NOMO-1 treated with DMSO at 0.1 percent for 48 hours (cell line): ENCODE results near the gene FDX1.

Experiments used
- DNase-seq: peaks from one replicate; lab custom pipeline; 2025; ENCODE audit not compliant: unreplicated experiment; lab: John Stamatoyannopoulos, UW

FDX1 gene

GRCh38 chr11:110431051-110431672, 1.4 kb downstream of the FDX1 start:
- DNase-seq, result peak; percentile 40

GRCh38 chr11:110431674-110432073, 1.9 kb downstream of the FDX1 start:
- no peak for DNase-seq

GRCh38 chr11:110432713-110433392, 3.1 kb downstream of the FDX1 start:
- DNase-seq, result no peak

- DNase-seq, result peak; percentile 54
Observed at GRCh38 chr11:110433393-110434333, 3.9 kb downstream of the FDX1 start.

- DNase-seq, result no peak
Observed at GRCh38 chr11:110434952-110435779, 5.4 kb downstream of the FDX1 start.

- DNase-seq, result no peak
Observed at GRCh38 chr11:110435780-110436717, 6.3 kb downstream of the FDX1 start.

- DNase-seq, result no peak
Observed at GRCh38 chr11:110438017-110438416, 8.3 kb downstream of the FDX1 start.

- no peak for DNase-seq
Observed at GRCh38 chr11:110445437-110445836, 15.7 kb downstream of the FDX1 start.

- no peak for DNase-seq
Observed at GRCh38 chr11:110446061-110446460, 16.3 kb downstream of the FDX1 start.

- no peak for DNase-seq
Observed at GRCh38 chr11:110446594-110446993, 16.8 kb downstream of the FDX1 start.

GRCh38 chr11:110447343-110447742, 17.6 kb downstream of the FDX1 start:
- DNase-seq, result no peak

- no peak for DNase-seq
Observed at GRCh38 chr11:110447897-110448745, 18.4 kb downstream of the FDX1 start.

- no peak for DNase-seq
Observed at GRCh38 chr11:110450246-110450645, 20.5 kb downstream of the FDX1 start.

- no peak for DNase-seq
Observed at GRCh38 chr11:110452720-110453119, 23.0 kb downstream of the FDX1 start.

GRCh38 chr11:110453684-110454354, 24.1 kb downstream of the FDX1 start:
- no peak for DNase-seq

- no peak for DNase-seq
Observed at GRCh38 chr11:110454609-110455008, 24.9 kb downstream of the FDX1 start.

- DNase-seq, result no peak
Observed at GRCh38 chr11:110455718-110456117, 26.0 kb downstream of the FDX1 start.

GRCh38 chr11:110463153-110463552, 33.4 kb downstream of the FDX1 start:
- peak; percentile 40 for DNase-seq
